Sigmoid colon (tissue), 7 donors: ENCODE data around the gene GDF10. TPM values are rescaled to one million over a fixed set of nuclear protein-coding genes. Genes with fewer than 3 reads are reported as not detected.

Experiments used
- DNase-seq: peaks from one replicate; pipeline ENCODE4 v3.0.0-alpha.2; 2019
- H3K27ac ChIP-seq, 4 donors: fragments of 200-600 bp; sonication (generic); one replicate each; pipeline ENCODE4 v1.5.1; 2016 to 2019; ENCODE audit warnings: mild to moderate bottlenecking in 1 of 4
- H3K27me3 ChIP-seq, 3 donors: fragments of 200-600 bp; sonication (generic); one replicate each; pipeline ENCODE4 v1.5.1; 2019; ENCODE audit warnings: mild to moderate bottlenecking in 1 of 3
- H3K36me3 ChIP-seq, 4 donors: fragments of 200-600 bp; sonication (generic); one replicate each; pipeline ENCODE4 v1.5.1; 2016 to 2019
- H3K4me1 ChIP-seq, 4 donors: fragments of 200-600 bp; sonication (generic); one replicate each; pipeline ENCODE4 v1.5.1; 2017 to 2019
- H3K4me3 ChIP-seq, 4 donors: fragments of 200-600 bp; sonication (generic); one replicate each; pipeline ENCODE4 v1.5.1; 2017 to 2019; ENCODE audit warnings: mild to moderate bottlenecking in 2 of 4, moderate library complexity in 1 of 4
- H3K9me3 ChIP-seq, 4 donors: fragments of 200-600 bp in 3 of 4; sonication (generic) in 3 of 4; one replicate each; pipeline versions ENCODE4 v1.5.1 to v1.6.1; 2013 to 2019
- EP300 ChIP-seq, 4 donors: sonication (generic); formaldehyde crosslinking; IDR thresholded peaks; one replicate each; pipeline ENCODE4 v1.6.1; 2017; ENCODE audit warnings: antibody characterized with exemption in 4 of 4
- POLR2A ChIP-seq, 2 donors: fragments of 450-650 bp; IDR thresholded peaks; one replicate each; pipeline ENCODE4 v1.6.1; 2016; ENCODE audit warnings: antibody characterized with exemption in 2 of 2, mild to moderate bottlenecking in 2 of 2, moderate library complexity in 2 of 2
- POLR2AphosphoS5 ChIP-seq, 4 donors: sonication (generic); formaldehyde crosslinking; IDR thresholded peaks; one replicate each; pipeline ENCODE4 v1.6.1; 2017; ENCODE audit warnings: antibody characterized with exemption in 4 of 4
- WGBS, 2 donors: extraction: QIAGEN DNeasy Blood & Tissue Kit; methylation state at CpG; one replicate each; pipeline ENCODE4 v1.1.7; 2013; 5-methylcytosine and 5-hydroxymethylcytosine counted together
- intact Hi-C: fragments of 100-400 bp; cut with DNase I; formaldehyde crosslinking; loops from one replicate; pipeline ENCODE4 v1.15.1; 2023
- polyA plus RNA-seq, 3 donors: library from polyadenylated mRNA; stranded (reverse); fragments of 200-250 nt; gene quantifications; one replicate each; pipeline ENCODE4 v1.2.3, GENCODE V29; 2013
- total RNA-seq, 4 donors: library from RNA; depleted of rRNA; stranded (reverse); fragments of >200 nt; gene quantifications; one replicate each; pipeline ENCODE4 v1.1.0, GENCODE V29; 2016
- TF ChIP-seq, protein P1 (sequence below), 4 experiments: fragments of 450-650 bp in 3 of 4; fragments of 200-600 bp in 1 of 4; IDR thresholded peaks; one replicate each; pipeline ENCODE4 v1.5.1; 2016 to 2019; ENCODE audit warnings: antibody characterized with exemption in 4 of 4, mild to moderate bottlenecking in 3 of 4, moderate library complexity in 2 of 4
- donor health status: healthy with polysubstance abuse.
- donor health status: Bipolar disorder and iron deficiency.
- donor health status: healthy.

The GDF10 gene
- total and polyA plus RNA-seq, 7 donors, result 0.67 to 11.9 (median 4.4) TPM; not detected in 2

DNA sequence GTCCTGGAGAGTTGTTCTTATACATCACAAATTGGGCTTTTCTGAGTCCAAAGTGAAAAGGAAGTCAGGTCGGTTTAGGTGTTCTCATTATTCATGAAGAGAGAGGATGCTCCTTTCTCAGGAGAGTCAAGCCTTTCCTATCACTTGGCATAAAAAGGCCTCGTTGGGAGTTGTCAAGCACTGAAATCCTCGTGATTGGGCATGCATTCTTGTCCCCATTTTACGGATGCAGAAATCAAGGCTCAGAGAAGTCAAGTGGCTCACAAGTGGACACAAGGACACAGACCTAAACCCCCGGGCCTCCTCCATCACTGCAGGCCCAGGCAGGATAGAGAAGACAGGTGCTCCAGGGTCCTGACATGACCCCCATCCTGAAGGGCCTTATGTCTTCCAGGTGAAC is 56.7 kb downstream of the GDF10 start:
- 86 to 87% methylated on average over 5 of the region's 5 CpGs for WGBS, 2 donors
- intact Hi-C loops, result no loop called here
- Histone ChIP-seq H3K9me3 (no peaks in the 10 kb centered on the region), H3K4me1 (no peaks in the 10 kb centered on the region), H3K4me3 (no peak overlapping the region), H3K36me3 (no peaks in the 10 kb centered on the region), H3K27ac (no peak overlapping the region), H3K27me3 (no peaks in the 10 kb centered on the region)
- TF ChIP-seq POLR2A (IDR thresholded peaks at IDR 0.05) (no peak), EP300 (IDR thresholded peaks at IDR 0.05) (no peak), POLR2AphosphoS5 (IDR thresholded peaks at IDR 0.05) (no peak)
- TF ChIP-seq, protein P1, sequence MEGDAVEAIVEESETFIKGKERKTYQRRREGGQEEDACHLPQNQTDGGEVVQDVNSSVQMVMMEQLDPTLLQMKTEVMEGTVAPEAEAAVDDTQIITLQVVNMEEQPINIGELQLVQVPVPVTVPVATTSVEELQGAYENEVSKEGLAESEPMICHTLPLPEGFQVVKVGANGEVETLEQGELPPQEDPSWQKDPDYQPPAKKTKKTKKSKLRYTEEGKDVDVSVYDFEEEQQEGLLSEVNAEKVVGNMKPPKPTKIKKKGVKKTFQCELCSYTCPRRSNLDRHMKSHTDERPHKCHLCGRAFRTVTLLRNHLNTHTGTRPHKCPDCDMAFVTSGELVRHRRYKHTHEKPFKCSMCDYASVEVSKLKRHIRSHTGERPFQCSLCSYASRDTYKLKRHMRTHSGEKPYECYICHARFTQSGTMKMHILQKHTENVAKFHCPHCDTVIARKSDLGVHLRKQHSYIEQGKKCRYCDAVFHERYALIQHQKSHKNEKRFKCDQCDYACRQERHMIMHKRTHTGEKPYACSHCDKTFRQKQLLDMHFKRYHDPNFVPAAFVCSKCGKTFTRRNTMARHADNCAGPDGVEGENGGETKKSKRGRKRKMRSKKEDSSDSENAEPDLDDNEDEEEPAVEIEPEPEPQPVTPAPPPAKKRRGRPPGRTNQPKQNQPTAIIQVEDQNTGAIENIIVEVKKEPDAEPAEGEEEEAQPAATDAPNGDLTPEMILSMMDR (IDR thresholded peaks at IDR 0.05), result no peak
- DNase-seq, result no peak

DNA sequence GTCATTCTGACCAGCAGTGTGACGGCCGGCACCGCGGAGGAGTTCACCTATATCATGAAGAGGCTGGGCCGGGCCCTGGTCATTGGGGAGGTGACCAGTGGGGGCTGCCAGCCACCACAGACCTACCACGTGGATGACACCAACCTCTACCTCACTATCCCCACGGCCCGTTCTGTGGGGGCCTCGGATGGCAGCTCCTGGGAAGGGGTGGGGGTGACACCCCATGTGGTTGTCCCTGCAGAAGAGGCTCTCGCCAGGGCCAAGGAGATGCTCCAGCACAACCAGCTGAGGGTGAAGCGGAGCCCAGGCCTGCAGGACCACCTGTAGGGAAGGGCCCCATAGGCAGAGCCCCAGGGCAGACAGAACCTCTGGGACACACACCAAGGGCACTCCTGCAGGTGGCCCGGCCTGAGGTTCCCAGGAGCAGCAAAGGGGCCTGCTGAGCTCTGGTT is 57.2 kb downstream of the GDF10 start:
- intact Hi-C loops, result no loop called here
- Histone ChIP-seq H3K9me3 (no peaks in the 10 kb centered on the region), H3K27me3 (no peaks in the 10 kb centered on the region), H3K4me3 (no peak overlapping the region), H3K27ac (no peak overlapping the region), H3K36me3 (no peaks in the 10 kb centered on the region), H3K4me1 (no peaks in the 10 kb centered on the region)
- WGBS, 2 donors, result 93 to 96% methylated on average over 12 of the region's 12 CpGs
- TF ChIP-seq POLR2AphosphoS5 (IDR thresholded peaks at IDR 0.05) (no peak), EP300 (IDR thresholded peaks at IDR 0.05) (no peak), POLR2A (IDR thresholded peaks at IDR 0.05) (no peak)
- TF ChIP-seq, protein P1 (IDR thresholded peaks at IDR 0.05), result no peak
- no peak for DNase-seq

DNA sequence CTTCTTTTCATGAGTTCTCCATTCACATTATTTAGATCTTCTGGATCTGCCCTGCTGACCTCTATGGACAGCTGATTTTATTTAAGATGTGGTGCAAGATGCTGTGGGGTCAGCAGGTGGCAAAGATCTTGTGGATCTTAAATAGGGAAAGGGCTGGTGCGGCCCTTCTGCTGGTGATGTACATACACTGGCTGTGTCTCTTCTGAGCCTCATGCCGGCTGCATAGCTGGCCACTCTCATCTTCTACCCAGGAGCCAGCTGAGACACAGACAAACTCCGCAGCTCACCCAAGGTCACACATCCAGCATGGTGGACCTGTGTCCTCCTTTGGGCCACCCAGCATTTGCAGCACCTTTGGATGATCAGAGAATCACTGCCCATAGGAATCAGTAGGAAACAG is 57.9 kb downstream of the GDF10 start:
- Histone ChIP-seq H3K36me3 (no peaks in the 10 kb centered on the region), H3K27ac (no peak overlapping the region), H3K9me3 (no peaks in the 10 kb centered on the region), H3K27me3 (no peaks in the 10 kb centered on the region), H3K4me1 (no peaks in the 10 kb centered on the region), H3K4me3 (no peak overlapping the region)
- TF ChIP-seq POLR2A (IDR thresholded peaks at IDR 0.05), result no peak
- TF ChIP-seq, protein P1 (IDR thresholded peaks at IDR 0.05), result no peak
- TF ChIP-seq EP300 (IDR thresholded peaks at IDR 0.05), result no peak
- TF ChIP-seq POLR2AphosphoS5 (IDR thresholded peaks at IDR 0.05), result no peak
- WGBS, 2 donors, result 94 to 95% methylated on average over 3 of the region's 3 CpGs
- DNase-seq, result no peak
- intact Hi-C loops, result no loop called here

DNA sequence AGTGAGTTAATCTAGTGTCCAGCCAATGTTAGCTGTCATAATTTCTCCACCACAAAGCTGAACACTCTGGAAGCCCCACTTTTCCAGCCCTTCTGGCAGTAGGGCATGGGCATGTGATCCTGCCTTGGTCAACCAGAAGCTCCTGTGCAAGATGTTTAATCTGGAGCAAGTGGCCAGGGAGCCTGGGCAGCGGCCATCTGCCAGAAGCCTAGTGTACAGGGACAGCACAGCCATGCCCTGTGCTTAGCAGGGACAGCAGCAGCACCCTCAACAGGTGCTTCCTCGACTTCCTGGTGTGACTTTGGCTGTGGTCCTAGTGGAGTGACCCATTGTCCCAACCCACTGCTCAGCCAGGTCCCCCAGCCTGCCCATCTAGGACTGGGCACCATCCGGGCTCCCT is 58.5 kb downstream of the GDF10 start:
- intact Hi-C loops, result no loop called here
- no peaks in the 10 kb centered on the region for H3K27me3 ChIP-seq
- WGBS, 2 donors, result 80 to 82% methylated on average over 3 of the region's 3 CpGs
- no peak for TF ChIP-seq POLR2A (IDR thresholded peaks at IDR 0.05)
- TF ChIP-seq, protein P1 (IDR thresholded peaks at IDR 0.05), result no peak
- no peak for TF ChIP-seq EP300 (IDR thresholded peaks at IDR 0.05)
- no peak for TF ChIP-seq POLR2AphosphoS5 (IDR thresholded peaks at IDR 0.05)
- H3K36me3 ChIP-seq, result no peaks in the 10 kb centered on the region
- H3K27ac ChIP-seq, result no peak overlapping the region
- H3K4me3 ChIP-seq, result no peak overlapping the region
- DNase-seq, result no peak
- no peaks in the 10 kb centered on the region for H3K4me1 ChIP-seq
- H3K9me3 ChIP-seq, result no peaks in the 10 kb centered on the region

DNA sequence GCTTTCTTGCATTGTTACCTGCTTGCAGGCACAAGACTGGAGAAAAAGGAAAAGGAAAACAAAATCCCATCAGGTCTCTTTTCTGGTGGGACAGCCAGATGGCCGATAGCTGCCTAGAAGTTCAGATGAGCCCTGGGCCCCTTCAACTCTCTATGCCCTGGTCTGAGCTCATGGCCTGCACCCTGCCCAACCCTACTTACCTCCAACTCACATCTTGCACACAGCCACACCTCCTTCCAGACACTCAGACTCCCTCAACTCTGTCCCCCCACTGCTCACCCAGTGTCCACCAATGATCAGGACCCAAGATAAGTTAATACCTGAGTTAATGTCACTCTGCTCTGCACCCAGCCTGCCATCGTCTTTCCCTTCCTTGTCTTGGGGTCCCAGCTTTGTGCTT is 59.1 kb downstream of the GDF10 start:
- Histone ChIP-seq H3K9me3 (no peaks in the 10 kb centered on the region), H3K27ac (no peak overlapping the region), H3K36me3 (no peaks in the 10 kb centered on the region), H3K4me3 (no peak overlapping the region), H3K27me3 (no peaks in the 10 kb centered on the region), H3K4me1 (no peaks in the 10 kb centered on the region)
- no peak for DNase-seq
- WGBS, 2 donors, result 92 to 94% methylated on average over 2 of the region's 2 CpGs
- intact Hi-C loops, result no loop called here
- no peak for TF ChIP-seq POLR2A (IDR thresholded peaks at IDR 0.05)
- no peak for TF ChIP-seq EP300 (IDR thresholded peaks at IDR 0.05)
